HL-60 (cell line): ENCODE data around the gene MED28.
"Not testable (repeated sequence)": the region's sequence is repeated elsewhere in the genome, so short reads cannot be mapped to it uniquely, and the experiment has no call there.

ENCODE experiments used
- CTCF ChIP-seq: IDR thresholded peaks from one replicate; pipeline ENCODE4 v1.5.1; 2011; ENCODE audit warnings: low read length, control low read depth, inconsistent platforms; ENCODE audit not compliant: insufficient read depth
- POLR2AphosphoS5 ChIP-seq: IDR thresholded peaks from 2 replicates; pipeline ENCODE4 v1.6.1; 2012; ENCODE audit warnings: low read depth
- REST ChIP-seq: IDR thresholded peaks from 2 replicates; pipeline ENCODE4 v1.6.1; 2012; ENCODE audit warnings: low read depth; ENCODE audit not compliant: insufficient replicate concordance
- SPI1 ChIP-seq: IDR thresholded peaks from 2 replicates; pipeline ENCODE4 v1.6.1; 2012; ENCODE audit warnings: low read depth, mild to moderate bottlenecking, borderline replicate concordance

GRCh38 chr4:17659196-17659595 is 44.8 kb downstream of the MED28 start:
- TF ChIP-seq CTCF, POLR2AphosphoS5, REST, SPI1: not testable (repeated sequence)
